ENCODE measurements around the gene EVL. TPM values are rescaled to one million over a fixed set of nuclear protein-coding genes. Genes with fewer than 3 reads are reported as not detected.

Gene EVL
- polyA plus RNA-seq, 3 donors: 35.3 to 37.8 (median 36.5) TPM

Other genes starting within 250 kb of the EVL start
- gene DEGS2, start 94.2 kb downstream of the EVL start, polyA plus RNA-seq: 1 to 10 TPM in 2 of 3 donors, under 1 TPM in 1; 0.22 to 4.2 (median 2.0) TPM
- 10 to 100 TPM; 11.1 to 24.3 (median 19.0) TPM for gene YY1, start 173.7 kb downstream of the EVL start, polyA plus RNA-seq
- 10 to 100 TPM; 13.4 to 40.8 (median 25.5) TPM for gene SLC25A29, start 241.0 kb downstream of the EVL start, polyA plus RNA-seq